ENCODE measurements around the gene MCOLN1.
"Not testable (repeated sequence)": the region's sequence is repeated elsewhere in the genome, so short reads cannot be mapped to it uniquely, and the experiment has no call there.

Gene MCOLN1

GRCh38 chr19:7575434-7576040 is 53.1 kb downstream of the MCOLN1 start:
- peak; percentile 42 for DNase-seq (ENCODE audit: low spot score)

- not testable (repeated sequence) for DNase-seq (ENCODE audit: low spot score)
Observed at GRCh38 chr19:7577422-7577821, 55.0 kb downstream of the MCOLN1 start.

- peak; percentile 34 for DNase-seq (ENCODE audit: low spot score)
Observed at GRCh38 chr19:7578127-7578526, 55.7 kb downstream of the MCOLN1 start.

- DNase-seq (ENCODE audit: low spot score): no peak
Observed at GRCh38 chr19:7579182-7579581, 56.8 kb downstream of the MCOLN1 start.

- no peak for DNase-seq (ENCODE audit: low spot score)
Observed at GRCh38 chr19:7582446-7582845, 60.0 kb downstream of the MCOLN1 start.
